GM23248 (cell line): ENCODE measurements around the gene SAMD13.

Source experiments
- EZH2 ChIP-seq: fragments of 200-600 bp; sonication (generic); IDR thresholded peaks from 2 replicates; pipeline ENCODE4 v1.6.1; 2018; ENCODE audit warnings: antibody characterized with exemption, mild to moderate bottlenecking; ENCODE audit not compliant: insufficient read depth, poor library complexity, severe bottlenecking
- EZH2phosphoT487 ChIP-seq: fragments of 200-600 bp; sonication (generic); IDR thresholded peaks from 2 replicates; pipeline ENCODE4 v1.6.1; 2018; ENCODE audit warnings: antibody characterized with exemption, moderate library complexity, mild to moderate bottlenecking, low read depth; ENCODE audit not compliant: insufficient read depth

GRCh38 chr1:84254703-84255238, 46.7 kb upstream of the SAMD13 start:
- TF ChIP-seq EZH2phosphoT487 (no peak), EZH2 (no peak)
